Transverse colon (tissue), 4 donors: ENCODE results near the gene PKNOX1. TPM values are rescaled to one million over a fixed set of nuclear protein-coding genes. Genes with fewer than 3 reads are reported as not detected.

Source experiments
- DNase-seq: peaks from one replicate; pipeline ENCODE4 v3.0.0-alpha.2; 2019
- H3K27ac ChIP-seq, 4 donors: fragments of 200-600 bp; sonication (generic); 2 replicates each; pipeline ENCODE4 v1.5.1; 2016 to 2018; ENCODE audit warnings: inconsistent platforms in 4 of 4
- H3K27me3 ChIP-seq: fragments of 200-600 bp; sonication (generic); 2 replicates; pipeline ENCODE4 v1.5.1; 2017; ENCODE audit warnings: inconsistent platforms
- H3K36me3 ChIP-seq, 4 donors: fragments of 200-600 bp; sonication (generic); 2 replicates each; pipeline ENCODE4 v1.5.1; 2017 to 2019; ENCODE audit warnings: inconsistent platforms in 4 of 4
- H3K4me1 ChIP-seq, 4 donors: fragments of 200-600 bp; sonication (generic); 2 replicates each; pipeline ENCODE4 v1.5.1; 2017 to 2020; ENCODE audit warnings: inconsistent platforms in 4 of 4
- H3K4me3 ChIP-seq, 4 donors: fragments of 200-600 bp; sonication (generic); 1 replicate in 1 of 4; 2 replicates in 3 of 4; pipeline versions ENCODE4 v1.5.1 to v1.6.1; 2017 to 2019; ENCODE audit warnings: inconsistent platforms in 4 of 4
- H3K9me3 ChIP-seq, 2 donors: fragments of 200-600 bp; sonication (generic); 2 replicates each; pipeline ENCODE4 v1.5.1; 2017 to 2019; ENCODE audit warnings: inconsistent platforms in 2 of 2
- EP300 ChIP-seq: sonication (generic); formaldehyde crosslinking; IDR thresholded peaks from one replicate; pipeline ENCODE4 v1.6.1; 2017; ENCODE audit warnings: antibody characterized with exemption, low read depth
- POLR2A ChIP-seq: fragments of 450-650 bp; IDR thresholded peaks from one replicate; pipeline ENCODE4 v1.6.1; 2016; ENCODE audit warnings: antibody characterized with exemption, mild to moderate bottlenecking, moderate library complexity
- POLR2AphosphoS5 ChIP-seq, 3 donors: sonication (generic); formaldehyde crosslinking; IDR thresholded peaks; one replicate each; pipeline ENCODE4 v1.6.1; 2016; ENCODE audit warnings: antibody characterized with exemption in 3 of 3
- WGBS, 2 donors: methylation state at CpG; one replicate each; pipeline ENCODE4 v1.1.5; 2018; ENCODE audit warnings: low coverage in 1 of 2; 5-methylcytosine and 5-hydroxymethylcytosine counted together
- in situ Hi-C, 4 donors: fragments of 200-750 bp; cut with MboI; loops; one replicate each; pipeline versions ENCODE4 v1.15.0 to v1.15.1; 2017; ENCODE audit warnings: low sequenced_read_pairs in 3 of 4, low pct_ligation_motif_present in 1 of 4, low pct_unique_long_range_greater_than_20kb in 1 of 4
- intact Hi-C: fragments of 100-400 bp; cut with DNase I; formaldehyde crosslinking; loops from one replicate; pipeline ENCODE4 v1.15.1; 2023; ENCODE audit warnings: low total_unique reads
- total RNA-seq, 4 donors: library from RNA; depleted of rRNA; stranded (reverse); fragments of >200 nt; gene quantifications; one replicate each; pipeline ENCODE4 v1.1.0, GENCODE V29; 2016
- TF ChIP-seq, protein P1 (sequence below), 5 experiments: fragments of 200-600 bp in 3 of 5; fragments of 450-650 bp in 2 of 5; sonication (generic) in 3 of 5; IDR thresholded peaks; 1 replicate in 2 of 5; 2 replicates in 3 of 5; pipeline ENCODE4 v1.5.1; 2016 to 2017; ENCODE audit warnings: antibody characterized with exemption in 5 of 5, inconsistent platforms in 3 of 5, mild to moderate bottlenecking in 2 of 5, moderate library complexity in 1 of 5

PKNOX1 gene
- total RNA-seq, 4 donors from 2014 or later = 9.4 to 140 (median 25.1) TPM

DNA sequence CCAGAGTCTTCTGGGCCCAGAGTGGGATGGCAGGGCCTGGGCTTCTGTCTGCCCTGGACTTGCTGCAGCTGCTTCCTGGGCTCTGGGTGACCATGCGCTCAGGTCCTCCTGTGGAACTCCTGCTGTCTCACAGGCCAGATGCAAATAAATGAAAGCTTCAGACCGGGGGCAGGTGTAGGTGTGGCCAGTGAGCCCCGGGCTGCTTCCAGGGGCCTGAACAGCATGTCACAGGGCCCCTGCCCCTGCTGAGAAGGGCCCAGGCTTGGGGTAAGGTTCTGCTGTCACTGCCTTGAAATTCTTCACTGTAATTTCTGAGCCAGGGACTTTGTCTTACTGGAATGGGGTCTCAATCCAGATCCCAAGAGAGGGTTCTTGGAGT, 2.5 kb upstream of the PKNOX1 start:
- in situ Hi-C loops (loop anchor here in 1 of 4 donors (10.0 kb wide), 1 partner anchor 57 kb away; no protein-coding TSS in a partner anchor), intact Hi-C loops (no loop called here)
- Histone ChIP-seq H3K27me3 (no peaks in the 10 kb centered on the region), H3K9me3 (no peaks in the 10 kb centered on the region), H3K4me1 (peaks cover 10 to 29% (median 17%) of the 10 kb centered on the region in 4 donors), H3K27ac (peak overlapping the region in 1 of 4 donors; percentile 41), H3K4me3 (no peak overlapping the region), H3K36me3 (no peaks in the 10 kb centered on the region)
- DNase-seq = no peak
- TF ChIP-seq, protein P1, sequence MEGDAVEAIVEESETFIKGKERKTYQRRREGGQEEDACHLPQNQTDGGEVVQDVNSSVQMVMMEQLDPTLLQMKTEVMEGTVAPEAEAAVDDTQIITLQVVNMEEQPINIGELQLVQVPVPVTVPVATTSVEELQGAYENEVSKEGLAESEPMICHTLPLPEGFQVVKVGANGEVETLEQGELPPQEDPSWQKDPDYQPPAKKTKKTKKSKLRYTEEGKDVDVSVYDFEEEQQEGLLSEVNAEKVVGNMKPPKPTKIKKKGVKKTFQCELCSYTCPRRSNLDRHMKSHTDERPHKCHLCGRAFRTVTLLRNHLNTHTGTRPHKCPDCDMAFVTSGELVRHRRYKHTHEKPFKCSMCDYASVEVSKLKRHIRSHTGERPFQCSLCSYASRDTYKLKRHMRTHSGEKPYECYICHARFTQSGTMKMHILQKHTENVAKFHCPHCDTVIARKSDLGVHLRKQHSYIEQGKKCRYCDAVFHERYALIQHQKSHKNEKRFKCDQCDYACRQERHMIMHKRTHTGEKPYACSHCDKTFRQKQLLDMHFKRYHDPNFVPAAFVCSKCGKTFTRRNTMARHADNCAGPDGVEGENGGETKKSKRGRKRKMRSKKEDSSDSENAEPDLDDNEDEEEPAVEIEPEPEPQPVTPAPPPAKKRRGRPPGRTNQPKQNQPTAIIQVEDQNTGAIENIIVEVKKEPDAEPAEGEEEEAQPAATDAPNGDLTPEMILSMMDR (IDR thresholded peaks at IDR 0.05) = no peak
- TF ChIP-seq POLR2AphosphoS5 (IDR thresholded peaks at IDR 0.05) (no peak), EP300 (no peak), POLR2A (no peak)
- WGBS, 2 donors = 51% methylated on average over 3 of the region's 3 CpGs; no CpG with 5 or more reads in 1 of the 2 donors

DNA sequence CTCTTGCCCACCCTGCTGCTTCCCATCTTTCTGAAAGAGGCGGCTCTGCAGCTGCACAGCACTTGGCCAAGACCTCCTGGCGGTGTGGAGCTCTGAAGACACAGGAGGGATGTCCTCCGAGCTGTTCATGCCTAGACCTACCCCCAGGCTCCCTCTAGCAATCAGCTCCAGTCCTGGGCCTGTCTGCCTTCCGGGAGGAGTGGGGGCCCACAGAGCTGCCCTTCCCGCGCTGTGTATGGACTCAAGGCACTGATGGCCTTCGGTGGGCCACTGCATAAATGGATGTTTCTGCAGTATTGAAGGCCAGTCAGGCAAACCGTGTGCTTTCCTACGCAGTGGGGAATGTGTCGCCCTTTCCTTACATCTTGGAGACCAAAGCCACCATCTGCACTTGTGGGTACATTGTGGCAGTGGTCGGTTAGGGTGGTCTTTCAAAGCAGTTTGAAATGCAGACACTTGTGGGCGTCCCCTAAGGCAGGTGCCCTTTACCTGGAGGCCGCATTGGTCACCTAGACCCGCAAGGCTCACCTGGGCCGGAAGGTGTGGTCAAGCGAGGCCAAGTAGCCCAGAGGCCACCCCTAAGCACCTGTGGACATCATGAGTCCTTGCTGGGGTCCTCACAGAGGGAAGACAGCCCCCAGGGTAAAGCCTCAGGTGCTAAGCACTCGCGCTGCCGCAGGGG, 912 bp upstream of the PKNOX1 start:
- intact Hi-C loops (no loop called here), in situ Hi-C loops (loop anchor here in 1 of 4 donors (10.0 kb wide), 1 partner anchor 59 kb away; no protein-coding TSS in a partner anchor)

GRCh38 chr21:42974832-42975820, 764 bp downstream of the PKNOX1 start:
- WGBS, 2 donors = 0 to 1% methylated on average over 11 to 45 of the region's 125 CpGs
- no peaks in the 10 kb centered on the region for H3K36me3 ChIP-seq
- TF ChIP-seq, protein P1 (IDR thresholded peaks at IDR 0.05) = no peak
- TF ChIP-seq POLR2AphosphoS5 (IDR thresholded peaks at IDR 0.05) (peak; percentile 22 to 62 (median 44)), POLR2A (peak; percentile 20), EP300 (peak; percentile 57)
- intact Hi-C loops (no loop called here), in situ Hi-C loops (loop anchor here in 1 of 4 donors (10.0 kb wide), 1 partner anchor 60 kb away; no protein-coding TSS in a partner anchor)
- peak overlapping the region; percentile 55 to 96 (median 84) for H3K4me3 ChIP-seq
- H3K27me3 ChIP-seq = no peaks in the 10 kb centered on the region
- DNase-seq = peak; percentile 66
- H3K27ac ChIP-seq = peak overlapping the region; percentile 98 to 100 (median 100)
- peaks cover 10 to 29% (median 17%) of the 10 kb centered on the region in 4 donors for H3K4me1 ChIP-seq
- H3K9me3 ChIP-seq = no peaks in the 10 kb centered on the region

More for the DNA sequence above, 912 bp upstream of the PKNOX1 start:
- Histone ChIP-seq H3K4me3 (peak overlapping the region; percentile 30 to 62 (median 45)), H3K27ac (peak overlapping the region; percentile 81 to 99 (median 88)), H3K9me3 (no peaks in the 10 kb centered on the region), H3K27me3 (no peaks in the 10 kb centered on the region), H3K4me1 (peaks cover 10 to 29% (median 17%) of the 10 kb centered on the region in 4 donors), H3K36me3 (no peaks in the 10 kb centered on the region)
- 70 to 93% methylated on average over 3 to 19 of the region's 19 CpGs for WGBS, 2 donors
- no peak for TF ChIP-seq EP300
- TF ChIP-seq, protein P1 (IDR thresholded peaks at IDR 0.05) = peak in 1 of 5 experiments; percentile 14
- no peak for TF ChIP-seq POLR2AphosphoS5 (IDR thresholded peaks at IDR 0.05)
- TF ChIP-seq POLR2A = no peak
- DNase-seq = no peak
